GM12892 (cell line): Measurements from ENCODE around the gene MLYCD.

Experiments
- POLR2A ChIP-seq: IDR thresholded peaks from 2 replicates; pipeline ENCODE4 v1.6.1; 2011; ENCODE audit warnings: low read depth, low read length, control low read depth
- POLR2AphosphoS5 ChIP-seq: IDR thresholded peaks from 2 replicates; pipeline ENCODE4 v1.6.1; 2011; ENCODE audit warnings: low read depth, low read length, control low read depth

DNA sequence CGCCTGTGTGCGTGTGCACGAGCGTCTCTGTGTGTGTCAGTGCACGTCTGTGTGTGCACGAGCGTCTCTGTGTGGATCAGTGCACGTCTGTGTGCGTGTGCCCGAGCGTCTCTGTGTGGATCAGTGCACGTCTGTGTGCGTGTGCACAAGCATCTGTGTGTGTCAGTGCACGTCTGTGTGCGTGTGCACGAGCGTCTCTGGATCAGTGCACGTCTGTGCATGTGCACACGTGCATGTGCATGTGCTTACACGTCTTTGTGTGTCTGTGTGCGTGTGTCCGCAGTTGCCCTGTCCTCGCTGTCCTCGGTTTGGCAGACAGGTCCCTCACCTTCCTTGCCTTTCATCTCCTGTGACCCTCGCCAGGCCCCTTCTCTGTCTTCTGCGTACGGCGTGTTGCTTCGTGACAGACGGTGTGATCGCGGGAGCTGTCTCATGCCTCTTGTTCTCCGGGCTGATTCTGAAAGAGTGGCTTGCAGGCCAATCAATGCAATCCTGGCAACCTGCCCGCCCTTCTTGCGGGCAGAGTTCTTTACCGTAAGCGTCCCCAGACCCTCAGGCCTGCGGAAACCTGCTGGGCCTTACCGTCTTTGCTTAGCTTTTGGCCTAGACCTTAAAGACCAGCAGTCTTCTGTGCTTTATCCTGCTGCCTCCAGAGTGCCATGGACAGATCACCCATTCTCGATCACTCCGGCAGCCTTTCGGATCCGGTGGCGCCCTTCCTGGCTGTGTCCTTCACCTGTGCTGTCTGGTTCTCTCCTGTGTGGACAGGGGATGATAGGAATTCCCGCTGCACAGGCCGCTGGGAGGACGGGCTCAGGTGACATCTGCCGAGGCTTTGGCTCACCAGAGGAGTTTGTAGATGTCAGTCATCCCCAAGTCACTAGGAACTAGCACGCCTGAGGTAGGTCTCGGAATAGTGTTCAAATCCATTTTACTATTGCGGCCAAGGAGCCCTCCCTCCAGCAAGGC, 18.5 kb downstream of the MLYCD start:
- TF ChIP-seq POLR2A (no peak), POLR2AphosphoS5 (no peak)
